ENCODE results near the gene CDC25A. TPM values are rescaled to one million over a fixed set of nuclear protein-coding genes. Genes with fewer than 3 reads are reported as not detected.
A peak's percentile ranks its signal among the peaks of the same experiment; 100 is the strongest.

CDC25A gene
- total and polyA plus RNA-seq, 12 donors: 0.57 to 23.6 (median 1.3) TPM

- no peak overlapping the region for H3K4me3 ChIP-seq
- TF ChIP-seq POLR2A (IDR thresholded peaks at IDR 0.05) (no peak), CTCF (IDR thresholded peaks at IDR 0.05) (no peak)
- intact Hi-C loops (cut with DNase I): no loop called here
- H3K4me1 ChIP-seq (replicated peaks in 1 of 2): peaks cover 0 to 11% of the 10 kb centered on the region in 2 donors
- H3K36me3 ChIP-seq (replicated peaks in 1 of 2): no peaks in the 10 kb centered on the region
- WGBS, 4 donors: 87 to 100% (median 97%) methylated on average over 1 of the region's 1 CpG
- peak overlapping the region in 1 of 5 donors; percentile 49 for H3K27ac ChIP-seq
- H3K27me3 ChIP-seq: no peaks in the 10 kb centered on the region
- no peaks in the 10 kb centered on the region for H3K9me3 ChIP-seq (replicated peaks in 1 of 3)
- no peak for DNase-seq
Observed at GRCh38 chr3:48120223-48120622, 68.0 kb downstream of the CDC25A start.

- WGBS, 4 donors: 62 to 68% (median 66%) methylated on average over 4 of the region's 4 CpGs
- DNase-seq: peak; percentile 33 to 86 (median 74)
- intact Hi-C loops (cut with DNase I): no loop called here
Observed at GRCh38 chr3:48119505-48120193, 68.6 kb downstream of the CDC25A start.

GRCh38 chr3:48118928-48119327 lies 69.3 kb downstream of the CDC25A start:
- H3K36me3 ChIP-seq (replicated peaks in 1 of 2): no peaks in the 10 kb centered on the region
- WGBS, 4 donors: 68 to 78% (median 72%) methylated on average over 8 of the region's 8 CpGs
- TF ChIP-seq POLR2A (IDR thresholded peaks at IDR 0.05) (no peak), CTCF (IDR thresholded peaks at IDR 0.05) (no peak)
- DNase-seq: no peak
- H3K9me3 ChIP-seq (replicated peaks in 1 of 3): no peaks in the 10 kb centered on the region
- intact Hi-C loops (cut with DNase I): no loop called here
- no peak overlapping the region for H3K4me3 ChIP-seq
- H3K27ac ChIP-seq: peak overlapping the region in 2 of 5 donors; percentile 49 to 59
- H3K4me1 ChIP-seq (replicated peaks in 1 of 2): peaks cover 0 to 11% of the 10 kb centered on the region in 2 donors
- no peaks in the 10 kb centered on the region for H3K27me3 ChIP-seq

More at GRCh38 chr3:48119505-48120193, 68.6 kb downstream of the CDC25A start:
- no peaks in the 10 kb centered on the region for H3K9me3 ChIP-seq (replicated peaks in 1 of 3)
- no peak overlapping the region for H3K4me3 ChIP-seq
- no peak for TF ChIP-seq POLR2A (IDR thresholded peaks at IDR 0.05)
- no peak for TF ChIP-seq CTCF (IDR thresholded peaks at IDR 0.05)
- no peaks in the 10 kb centered on the region for H3K27me3 ChIP-seq
- peaks cover 0 to 11% of the 10 kb centered on the region in 2 donors for H3K4me1 ChIP-seq (replicated peaks in 1 of 2)
- H3K36me3 ChIP-seq (replicated peaks in 1 of 2): no peaks in the 10 kb centered on the region
- H3K27ac ChIP-seq: peak overlapping the region in 2 of 5 donors; percentile 49 to 59

- WGBS, 4 donors: 84 to 86% (median 86%) methylated on average over 7 of the region's 7 CpGs
- Histone ChIP-seq H3K4me3 (no peak overlapping the region), H3K9me3 (replicated peaks in 1 of 3) (no peaks in the 10 kb centered on the region), H3K4me1 (replicated peaks in 1 of 2) (peaks cover 0 to 11% of the 10 kb centered on the region in 2 donors), H3K27me3 (no peaks in the 10 kb centered on the region), H3K27ac (no peak overlapping the region), H3K36me3 (replicated peaks in 1 of 2) (no peaks in the 10 kb centered on the region)
- no peak for DNase-seq
- TF ChIP-seq POLR2A (IDR thresholded peaks at IDR 0.05) (no peak), CTCF (IDR thresholded peaks at IDR 0.05) (no peak)
- intact Hi-C loops (cut with DNase I): no loop called here
Observed at GRCh38 chr3:48118322-48118721, 69.9 kb downstream of the CDC25A start.
